HCT116 (cell line): Measurements from ENCODE around the gene CYP26B1.

Experiments
- POLR2A ChIP-seq: IDR thresholded peaks from 2 replicates; pipeline ENCODE4 v1.7.0; 2011; ENCODE audit warnings: borderline replicate concordance; ENCODE audit not compliant: insufficient read depth, insufficient read length; ENCODE audit errors: extremely low read depth
- POLR2AphosphoS5 ChIP-seq: IDR thresholded peaks from 2 replicates; pipeline ENCODE4 v1.6.1; 2011; ENCODE audit warnings: mild to moderate bottlenecking, low read depth, low read length, moderate library complexity
- TF ChIP-seq, protein P1 (sequence below): IDR thresholded peaks from 2 replicates; pipeline ENCODE4 v1.6.1; 2012
- TF ChIP-seq, protein P2 (sequence below), 3 experiments: fragments of 200-600 bp in 1 of 3; sonication (generic) in 1 of 3; IDR thresholded peaks in 2 of 3; conservative IDR thresholded peaks in 1 of 3; 2 replicates each; pipeline ENCODE4 v1.5.1; 2012 to 2017; ENCODE audit warnings: low read depth in 2 of 3, low read length in 2 of 3, antibody characterized with exemption in 1 of 3, borderline replicate concordance in 1 of 3, control low read depth in 1 of 3, mild to moderate bottlenecking in 1 of 3, mixed read lengths in 1 of 3, mixed run types in 1 of 3, moderate library complexity in 1 of 3; ENCODE audit not compliant: insufficient read depth in 1 of 3
- TF ChIP-seq, protein P3 (sequence below): IDR thresholded peaks from 2 replicates; pipeline ENCODE4 v1.6.1; 2012; ENCODE audit warnings: low read depth

DNA sequence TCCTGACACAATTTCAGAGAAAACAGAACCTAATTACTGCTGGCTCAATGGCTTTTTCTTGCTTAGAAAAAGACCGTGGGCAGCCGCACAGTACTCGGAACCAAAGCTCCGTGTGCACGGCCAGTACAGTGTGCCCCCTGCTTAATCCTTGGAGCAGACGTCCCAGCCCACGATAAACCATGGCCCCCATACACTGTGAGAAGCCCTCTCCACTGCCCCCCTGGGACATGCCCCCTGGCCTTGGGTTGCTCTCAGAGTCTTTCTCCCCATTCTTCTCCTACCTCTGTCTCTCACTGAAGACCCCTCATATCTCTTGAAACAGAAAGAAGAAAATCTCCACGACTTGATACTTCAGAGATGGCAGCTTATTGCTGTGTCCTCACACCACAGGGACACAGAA is 44.0 kb downstream of the CYP26B1 start:
- TF ChIP-seq, protein P1, sequence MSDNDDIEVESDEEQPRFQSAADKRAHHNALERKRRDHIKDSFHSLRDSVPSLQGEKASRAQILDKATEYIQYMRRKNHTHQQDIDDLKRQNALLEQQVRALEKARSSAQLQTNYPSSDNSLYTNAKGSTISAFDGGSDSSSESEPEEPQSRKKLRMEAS = no peak
- TF ChIP-seq, protein P2, sequence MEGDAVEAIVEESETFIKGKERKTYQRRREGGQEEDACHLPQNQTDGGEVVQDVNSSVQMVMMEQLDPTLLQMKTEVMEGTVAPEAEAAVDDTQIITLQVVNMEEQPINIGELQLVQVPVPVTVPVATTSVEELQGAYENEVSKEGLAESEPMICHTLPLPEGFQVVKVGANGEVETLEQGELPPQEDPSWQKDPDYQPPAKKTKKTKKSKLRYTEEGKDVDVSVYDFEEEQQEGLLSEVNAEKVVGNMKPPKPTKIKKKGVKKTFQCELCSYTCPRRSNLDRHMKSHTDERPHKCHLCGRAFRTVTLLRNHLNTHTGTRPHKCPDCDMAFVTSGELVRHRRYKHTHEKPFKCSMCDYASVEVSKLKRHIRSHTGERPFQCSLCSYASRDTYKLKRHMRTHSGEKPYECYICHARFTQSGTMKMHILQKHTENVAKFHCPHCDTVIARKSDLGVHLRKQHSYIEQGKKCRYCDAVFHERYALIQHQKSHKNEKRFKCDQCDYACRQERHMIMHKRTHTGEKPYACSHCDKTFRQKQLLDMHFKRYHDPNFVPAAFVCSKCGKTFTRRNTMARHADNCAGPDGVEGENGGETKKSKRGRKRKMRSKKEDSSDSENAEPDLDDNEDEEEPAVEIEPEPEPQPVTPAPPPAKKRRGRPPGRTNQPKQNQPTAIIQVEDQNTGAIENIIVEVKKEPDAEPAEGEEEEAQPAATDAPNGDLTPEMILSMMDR (IDR thresholded peaks at IDR 0.05 in 2 of 3, conservative IDR thresholded peaks at IDR 0.05 in 1 of 3; ENCODE audit: borderline replicate concordance in 1 of 3, insufficient read depth in 1 of 3, low read depth in 2 of 3, low read length in 2 of 3) = no peak
- TF ChIP-seq POLR2A (no peak), POLR2AphosphoS5 (no peak)
- TF ChIP-seq, protein P3, sequence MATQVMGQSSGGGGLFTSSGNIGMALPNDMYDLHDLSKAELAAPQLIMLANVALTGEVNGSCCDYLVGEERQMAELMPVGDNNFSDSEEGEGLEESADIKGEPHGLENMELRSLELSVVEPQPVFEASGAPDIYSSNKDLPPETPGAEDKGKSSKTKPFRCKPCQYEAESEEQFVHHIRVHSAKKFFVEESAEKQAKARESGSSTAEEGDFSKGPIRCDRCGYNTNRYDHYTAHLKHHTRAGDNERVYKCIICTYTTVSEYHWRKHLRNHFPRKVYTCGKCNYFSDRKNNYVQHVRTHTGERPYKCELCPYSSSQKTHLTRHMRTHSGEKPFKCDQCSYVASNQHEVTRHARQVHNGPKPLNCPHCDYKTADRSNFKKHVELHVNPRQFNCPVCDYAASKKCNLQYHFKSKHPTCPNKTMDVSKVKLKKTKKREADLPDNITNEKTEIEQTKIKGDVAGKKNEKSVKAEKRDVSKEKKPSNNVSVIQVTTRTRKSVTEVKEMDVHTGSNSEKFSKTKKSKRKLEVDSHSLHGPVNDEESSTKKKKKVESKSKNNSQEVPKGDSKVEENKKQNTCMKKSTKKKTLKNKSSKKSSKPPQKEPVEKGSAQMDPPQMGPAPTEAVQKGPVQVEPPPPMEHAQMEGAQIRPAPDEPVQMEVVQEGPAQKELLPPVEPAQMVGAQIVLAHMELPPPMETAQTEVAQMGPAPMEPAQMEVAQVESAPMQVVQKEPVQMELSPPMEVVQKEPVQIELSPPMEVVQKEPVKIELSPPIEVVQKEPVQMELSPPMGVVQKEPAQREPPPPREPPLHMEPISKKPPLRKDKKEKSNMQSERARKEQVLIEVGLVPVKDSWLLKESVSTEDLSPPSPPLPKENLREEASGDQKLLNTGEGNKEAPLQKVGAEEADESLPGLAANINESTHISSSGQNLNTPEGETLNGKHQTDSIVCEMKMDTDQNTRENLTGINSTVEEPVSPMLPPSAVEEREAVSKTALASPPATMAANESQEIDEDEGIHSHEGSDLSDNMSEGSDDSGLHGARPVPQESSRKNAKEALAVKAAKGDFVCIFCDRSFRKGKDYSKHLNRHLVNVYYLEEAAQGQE = no peak
